GM23248 (cell line): ENCODE data around the gene HOMER1. TPM values are rescaled to one million over a fixed set of nuclear protein-coding genes. Genes with fewer than 3 reads are reported as not detected.
A peak's percentile ranks its signal among the peaks of the same experiment; 100 is the strongest.

Source experiments
- DNase-seq: peaks from one replicate; pipeline ENCODE4 v3.0.0-alpha.2; 2015
- H2AFZ ChIP-seq: fragments of 200-600 bp; sonication (generic); 2 replicates; pipeline ENCODE4 v1.6.1; 2016; ENCODE audit warnings: antibody characterized with exemption
- H3F3A ChIP-seq: fragments of 200-600 bp; sonication (generic); 2 replicates; pipeline ENCODE4 v1.6.1; 2016; ENCODE audit warnings: mild to moderate bottlenecking, antibody characterized with exemption, mixed run types; ENCODE audit not compliant: insufficient read depth
- H3K27ac ChIP-seq: fragments of 200-600 bp; sonication (generic); 2 replicates; pipeline ENCODE4 v1.5.1; 2016; ENCODE audit warnings: mild to moderate bottlenecking
- H3K27me3 ChIP-seq: fragments of 200-600 bp; sonication (generic); replicated peaks from 2 replicates; pipeline ENCODE4 v1.6.1; 2016; ENCODE audit warnings: mild to moderate bottlenecking; ENCODE audit not compliant: insufficient read depth
- H3K36me3 ChIP-seq: fragments of 200-600 bp; sonication (generic); 2 replicates; pipeline ENCODE4 v1.6.1; 2016; ENCODE audit warnings: low read depth, mild to moderate bottlenecking
- H3K4me1 ChIP-seq: fragments of 200-600 bp; sonication (generic); 2 replicates; pipeline ENCODE4 v1.6.1; 2016; ENCODE audit warnings: mild to moderate bottlenecking; ENCODE audit not compliant: insufficient read depth
- H3K4me2 ChIP-seq: fragments of 200-600 bp; sonication (generic); one replicate; pipeline ENCODE4 v1.6.1; 2016; ENCODE audit warnings: mild to moderate bottlenecking; ENCODE audit not compliant: unreplicated experiment
- H3K4me3 ChIP-seq: fragments of 200-600 bp; sonication (generic); 2 replicates; pipeline ENCODE4 v1.5.1; 2016; ENCODE audit warnings: mild to moderate bottlenecking
- H3K79me2 ChIP-seq: fragments of 200-600 bp; sonication (generic); 2 replicates; pipeline ENCODE4 v1.6.1; 2016; ENCODE audit warnings: mild to moderate bottlenecking; ENCODE audit not compliant: insufficient read depth
- H3K9ac ChIP-seq: fragments of 200-600 bp; sonication (generic); 2 replicates; pipeline ENCODE4 v1.6.1; 2016; ENCODE audit warnings: mild to moderate bottlenecking
- H3K9me2 ChIP-seq: fragments of 200-600 bp; sonication (generic); 2 replicates; pipeline ENCODE4 v1.6.1; 2016; ENCODE audit warnings: mixed run types, mild to moderate bottlenecking, moderate library complexity; ENCODE audit not compliant: insufficient read depth
- H3K9me3 ChIP-seq: fragments of 200-600 bp; sonication (generic); one replicate; pipeline ENCODE4 v1.6.1; 2017; ENCODE audit warnings: low read depth
- H4K20me1 ChIP-seq: fragments of 200-600 bp; sonication (generic); 2 replicates; pipeline ENCODE4 v1.6.0; 2016; ENCODE audit not compliant: insufficient read depth
- EZH2 ChIP-seq: fragments of 200-600 bp; sonication (generic); IDR thresholded peaks from 2 replicates; pipeline ENCODE4 v1.6.1; 2018; ENCODE audit warnings: antibody characterized with exemption, mild to moderate bottlenecking; ENCODE audit not compliant: insufficient read depth, poor library complexity, severe bottlenecking
- EZH2phosphoT487 ChIP-seq: fragments of 200-600 bp; sonication (generic); IDR thresholded peaks from 2 replicates; pipeline ENCODE4 v1.6.1; 2018; ENCODE audit warnings: antibody characterized with exemption, moderate library complexity, mild to moderate bottlenecking, low read depth; ENCODE audit not compliant: insufficient read depth
- WGBS, 2 experiments: methylation state at CpG; one replicate each; pipeline ENCODE4 v1.1.6; 2015 to 2017; ENCODE audit warnings: low lambda C conversion rate in 2 of 2, low coverage in 1 of 2; ENCODE audit errors: missing lambda C conversion rate in 2 of 2; 5-methylcytosine and 5-hydroxymethylcytosine counted together
- in situ Hi-C: fragments of 300-500 bp; cut with MboI; formaldehyde crosslinking; loops from 2 replicates; pipeline ENCODE4 v1.15.0; 2020
- polyA plus RNA-seq: library from polyadenylated mRNA; unstranded; fragments of >200 nt; fragmentation: Nextera tagmentation; extraction: Ambion mirVana; gene quantifications from 2 replicates; pipeline ENCODE4 v1.2.1, GENCODE V29; 2016
- total RNA-seq: library from RNA; depleted of rRNA; stranded (reverse); fragments of >200 nt; shearing (Covaris generic); gene quantifications from 2 replicates; pipeline ENCODE4 v1.2.3, GENCODE V29; 2014

HOMER1 gene
- total and polyA plus RNA-seq, 2 experiments from 2014 or later, result 5.3 to 6.1 TPM

DNA sequence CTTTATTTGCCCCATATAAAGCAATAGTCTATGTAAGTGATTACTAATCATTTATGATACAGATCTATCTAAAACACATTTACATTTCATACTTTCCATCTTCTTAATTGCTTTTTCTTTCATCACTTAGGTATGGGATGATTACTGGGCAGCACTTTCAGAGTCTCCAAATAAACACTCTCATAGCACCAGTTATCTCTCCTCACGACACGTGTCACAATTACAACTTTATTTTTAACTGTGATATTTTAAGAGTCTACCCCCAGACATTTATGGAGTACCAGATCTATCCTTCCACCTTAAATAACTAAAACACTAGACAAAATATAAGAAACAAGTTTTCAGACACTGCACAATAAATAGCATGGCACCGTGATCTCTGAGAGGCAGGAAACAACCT is 32.9 kb downstream of the HOMER1 start:
- no peaks in the 10 kb centered on the region for H3K36me3 ChIP-seq
- in situ Hi-C loops, result no loop called here
- H3K4me3 ChIP-seq, result no peak overlapping the region
- 94 to 99% methylated on average over 3 of the region's 3 CpGs for WGBS, 2 experiments
- no peaks in the 10 kb centered on the region for H3K9me3 ChIP-seq
- H3K4me2 ChIP-seq, result no peak overlapping the region
- H2AFZ ChIP-seq, result no peak overlapping the region
- DNase-seq, result no peak
- H4K20me1 ChIP-seq, result no peaks in the 10 kb centered on the region
- no peaks in the 10 kb centered on the region for H3K27me3 ChIP-seq
- no peak overlapping the region for H3K9ac ChIP-seq
- H3K79me2 ChIP-seq, result peaks cover 29% of the 10 kb centered on the region
- H3K4me1 ChIP-seq, result no peaks in the 10 kb centered on the region
- H3F3A ChIP-seq, result 0 out of 2 replicates have a peak, but pooled peaks cover 4% of the 10 kb centered on the region
- no peaks in the 10 kb centered on the region for H3K9me2 ChIP-seq
- no peak overlapping the region for H3K27ac ChIP-seq
- TF ChIP-seq EZH2phosphoT487, result no peak
- no peak for TF ChIP-seq EZH2

DNA sequence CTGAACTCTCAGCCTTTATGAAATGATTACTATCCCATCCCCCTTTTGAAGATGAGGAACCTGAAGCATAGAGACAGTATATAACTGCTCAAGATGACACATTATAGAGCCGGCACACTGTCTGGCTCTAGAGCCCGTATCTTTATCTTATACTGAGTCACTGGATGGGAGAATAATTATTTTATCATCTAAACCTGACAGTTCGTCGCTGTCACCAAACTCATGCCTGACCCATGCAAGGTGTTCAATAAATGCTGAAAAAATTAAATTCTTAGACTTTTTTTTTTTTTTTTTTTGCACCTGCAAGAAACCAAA is 38.8 kb downstream of the HOMER1 start:
- TF ChIP-seq EZH2phosphoT487 (no peak), EZH2 (no peak)
- H4K20me1 ChIP-seq, result no peaks in the 10 kb centered on the region
- H2AFZ ChIP-seq, result no peak overlapping the region
- no peak overlapping the region for H3K4me2 ChIP-seq
- H3K27me3 ChIP-seq, result no peaks in the 10 kb centered on the region
- in situ Hi-C loops, result no loop called here
- peaks cover 12% of the 10 kb centered on the region; the same call in 1 of the 2 replicates for H3K4me1 ChIP-seq
- H3K27ac ChIP-seq, result no peak overlapping the region
- no peak overlapping the region for H3K9ac ChIP-seq
- no peak overlapping the region for H3K4me3 ChIP-seq
- no peaks in the 10 kb centered on the region for H3K36me3 ChIP-seq
- peaks cover 9% of the 10 kb centered on the region; the same call in 1 of the 2 replicates for H3F3A ChIP-seq
- 93 to 95% methylated on average over 4 of the region's 4 CpGs for WGBS, 2 experiments
- no peaks in the 10 kb centered on the region for H3K9me2 ChIP-seq
- no peak for DNase-seq
- H3K79me2 ChIP-seq, result peaks cover 32% of the 10 kb centered on the region
- H3K9me3 ChIP-seq, result no peaks in the 10 kb centered on the region

DNA sequence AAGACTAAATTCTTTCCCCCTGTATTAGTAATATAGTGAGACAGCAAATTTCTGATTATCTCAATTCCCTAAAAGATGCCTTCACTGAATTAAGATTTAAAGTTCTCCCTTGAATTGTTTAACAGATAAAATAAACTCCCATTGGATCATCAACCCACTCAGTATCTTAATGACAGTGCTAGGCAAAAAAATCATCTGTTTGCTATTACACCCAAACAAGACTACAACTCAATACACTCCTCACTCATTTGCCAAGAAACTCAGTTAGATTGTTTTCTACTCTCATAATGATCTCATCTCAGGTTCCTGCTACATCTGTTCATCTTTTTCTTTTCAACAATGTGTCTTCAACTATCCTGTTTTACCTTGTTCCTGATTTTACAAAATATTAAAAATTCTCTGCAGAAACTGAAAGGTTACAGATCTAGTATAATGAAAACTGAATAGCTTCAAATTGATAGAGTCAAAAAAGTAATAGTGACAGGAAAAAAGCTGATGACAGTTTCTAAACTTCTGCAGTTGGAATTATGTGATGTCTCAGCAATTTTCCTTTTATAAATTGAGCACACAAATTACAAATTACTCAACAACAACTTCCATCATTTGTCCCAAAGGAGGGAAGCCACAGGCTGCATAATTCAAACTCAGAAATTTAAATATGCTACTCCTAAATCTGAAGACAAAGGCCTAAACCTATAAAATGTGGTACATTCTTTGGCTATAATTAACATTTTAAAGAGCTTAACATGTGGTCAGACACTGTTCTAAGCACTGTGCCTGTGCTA is 39.4 kb downstream of the HOMER1 start:
- Histone ChIP-seq H3K36me3 (no peaks in the 10 kb centered on the region), H3K79me2 (peaks cover 32% of the 10 kb centered on the region), H3K9ac (no peak overlapping the region), H3K9me3 (no peaks in the 10 kb centered on the region), H3K4me3 (no peak overlapping the region), H2AFZ (no peak overlapping the region), H3K9me2 (no peaks in the 10 kb centered on the region), H4K20me1 (no peaks in the 10 kb centered on the region), H3K4me2 (no peak overlapping the region), H3K4me1 (peaks cover 12% of the 10 kb centered on the region; the same call in 1 of the 2 replicates), H3K27ac (no peak overlapping the region), H3K27me3 (no peaks in the 10 kb centered on the region), H3F3A (peaks cover 9% of the 10 kb centered on the region; the same call in 1 of the 2 replicates)
- peak; percentile 48 for DNase-seq
- in situ Hi-C loops, result loop anchor here (25.0 kb wide), 1 partner anchor 212 kb away; no protein-coding TSS in a partner anchor
- no peak for TF ChIP-seq EZH2
- TF ChIP-seq EZH2phosphoT487, result no peak

DNA sequence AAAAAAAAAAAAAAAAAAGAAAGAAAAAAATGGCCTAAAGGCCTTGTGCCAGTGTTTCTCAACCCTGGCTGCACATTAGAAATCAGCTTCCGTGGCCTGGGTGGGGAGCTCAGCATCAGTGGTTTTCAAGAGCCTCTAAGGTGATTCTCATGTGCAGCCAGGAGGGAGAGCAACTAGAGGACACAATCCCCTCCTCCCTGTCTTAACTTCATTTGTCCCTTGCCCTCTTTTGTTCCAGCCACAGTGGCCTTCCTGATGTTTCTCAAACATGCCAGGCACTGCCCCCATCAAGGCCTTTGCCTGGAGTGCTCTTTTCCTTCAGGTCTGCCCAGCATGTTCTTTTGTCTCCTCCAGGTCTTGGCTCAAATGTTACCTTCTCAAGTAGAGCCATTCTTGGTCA is 42.4 kb downstream of the HOMER1 start:
- Histone ChIP-seq H3F3A (peaks cover 9% of the 10 kb centered on the region; the same call in 1 of the 2 replicates), H3K27me3 (no peaks in the 10 kb centered on the region), H3K27ac (no peak overlapping the region), H4K20me1 (no peaks in the 10 kb centered on the region), H2AFZ (no peak overlapping the region), H3K79me2 (peaks cover 28% of the 10 kb centered on the region), H3K9me3 (no peaks in the 10 kb centered on the region), H3K4me1 (peaks cover 12% of the 10 kb centered on the region; the same call in 1 of the 2 replicates), H3K4me2 (no peak overlapping the region), H3K4me3 (no peak overlapping the region), H3K36me3 (no peaks in the 10 kb centered on the region), H3K9ac (no peak overlapping the region), H3K9me2 (no peaks in the 10 kb centered on the region)
- TF ChIP-seq EZH2, result no peak
- TF ChIP-seq EZH2phosphoT487, result no peak
- no peak for DNase-seq
- WGBS, 2 experiments, result 100% methylated on average over 1 of the region's 1 CpG
- in situ Hi-C loops, result loop anchor here (25.0 kb wide), 1 partner anchor 209 kb away; no protein-coding TSS in a partner anchor
